Testis (tissue), 3 donors: Measurements from ENCODE around the gene MAPK8IP1. TPM values are rescaled to one million over a fixed set of nuclear protein-coding genes. Genes with fewer than 3 reads are reported as not detected.

ENCODE experiments used
- DNase-seq: peaks from one replicate; pipeline ENCODE4 v3.0.0-alpha.2; 2019
- H3K27ac ChIP-seq, 2 donors: fragments of 200-600 bp; sonication (generic); one replicate each; pipeline ENCODE4 v1.5.1; 2019
- H3K27me3 ChIP-seq: fragments of 200-600 bp; sonication (generic); one replicate; pipeline ENCODE4 v1.5.1; 2019
- H3K36me3 ChIP-seq: fragments of 200-600 bp; sonication (generic); one replicate; pipeline ENCODE4 v1.5.1; 2017; ENCODE audit warnings: low read depth; ENCODE audit errors: missing control alignments
- H3K4me1 ChIP-seq: fragments of 200-600 bp; sonication (generic); one replicate; pipeline ENCODE4 v1.5.1; 2019
- H3K4me3 ChIP-seq, 2 donors: fragments of 200-600 bp; sonication (generic); one replicate each; pipeline ENCODE4 v1.5.1; 2017 to 2019
- H3K9me3 ChIP-seq: fragments of 200-600 bp; sonication (generic); one replicate; pipeline ENCODE4 v1.5.1; 2017
- POLR2A ChIP-seq: fragments of 450-650 bp; IDR thresholded peaks from one replicate; pipeline ENCODE4 v1.6.1; 2017; ENCODE audit warnings: antibody characterized with exemption, mild to moderate bottlenecking, moderate library complexity
- WGBS, 2 donors: methylation state at CpG; one replicate each; pipeline ENCODE4 v1.1.5; 2018; 5-methylcytosine and 5-hydroxymethylcytosine counted together
- intact Hi-C: fragments of 100-400 bp; cut with DNase I; formaldehyde crosslinking; loops from one replicate; pipeline ENCODE4 v1.15.1; 2023; ENCODE audit warnings: low total_unique reads
- polyA plus RNA-seq: library from polyadenylated mRNA; stranded (reverse); fragments of 350-450 nt; fragmentation: Illumina TruSeq; extraction: RNeasy Lipid Tissue Mini Kit (QIAGEN cat#74804); gene quantifications from one replicate; pipeline ENCODE4 v1.2.3, GENCODE V29; 2014; ENCODE audit warnings: low read depth, low replicate concordance; ENCODE audit not compliant: insufficient read depth
- total RNA-seq, 2 donors: library from RNA; depleted of rRNA; stranded (reverse); fragments of >200 nt; gene quantifications; one replicate each; pipeline ENCODE4 v1.2.3, GENCODE V29; 2016
- TF ChIP-seq, protein P1 (sequence below), 3 experiments: fragments of 450-650 bp in 2 of 3; fragments of 200-600 bp in 1 of 3; sonication (generic) in 1 of 3; IDR thresholded peaks; one replicate each; pipeline ENCODE4 v1.5.1; 2016 to 2019; ENCODE audit warnings: antibody characterized with exemption in 3 of 3, mild to moderate bottlenecking in 2 of 3, moderate library complexity in 1 of 3

The MAPK8IP1 gene
- total and polyA plus RNA-seq, 3 donors from 2014 or later = 54.5 to 62.9 (median 57.5) TPM

DNA sequence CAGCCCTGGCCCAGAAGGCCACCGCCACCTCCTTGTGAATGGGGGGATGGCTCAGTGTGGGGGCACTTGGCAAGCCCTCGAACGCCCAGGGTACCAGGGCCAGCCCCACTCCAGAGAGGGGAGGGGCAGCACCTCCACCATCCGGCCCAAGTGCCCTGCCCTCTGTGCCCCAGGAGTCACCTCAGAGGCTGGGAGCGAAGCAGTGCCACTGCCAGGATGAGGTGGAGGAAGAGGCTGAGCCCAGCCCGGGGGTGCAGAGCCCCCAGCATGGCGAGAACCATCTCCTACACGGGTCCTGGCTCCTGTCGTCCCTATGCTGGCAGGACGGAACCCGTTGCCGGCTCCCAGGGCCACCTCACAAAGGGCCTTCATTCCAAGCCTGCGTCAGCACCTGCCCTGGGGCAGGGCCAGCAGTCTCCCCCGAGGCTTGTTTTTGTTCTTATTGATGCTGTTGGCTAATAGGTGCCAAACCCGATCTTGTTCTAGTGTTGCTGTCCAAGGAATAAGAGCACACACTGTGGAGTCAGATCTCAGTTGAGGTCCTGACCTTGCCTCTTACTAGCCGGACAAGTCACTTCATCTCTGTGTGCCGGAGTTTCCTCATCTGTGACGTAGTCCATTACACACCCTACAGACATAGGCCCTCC, 21.6 kb downstream of the MAPK8IP1 start, which contains the start of gene FREY1:
FREY1 (minus strand) TSS at position 307 of the 647 bp plus-strand sequence; CDS start at position 281, 26 bp downstream.
- DNase-seq = no peak
- Histone ChIP-seq H3K27ac (no peak within 1 kb of the TSS), H3K4me1 (no peaks in the 10 kb centered on the region), H3K36me3 (no peaks in the 10 kb centered on the region), H3K9me3 (no peaks in the 10 kb centered on the region), H3K27me3 (no peaks in the 10 kb centered on the region), H3K4me3 (no peak within 1 kb of the TSS)
- TF ChIP-seq, protein P1, sequence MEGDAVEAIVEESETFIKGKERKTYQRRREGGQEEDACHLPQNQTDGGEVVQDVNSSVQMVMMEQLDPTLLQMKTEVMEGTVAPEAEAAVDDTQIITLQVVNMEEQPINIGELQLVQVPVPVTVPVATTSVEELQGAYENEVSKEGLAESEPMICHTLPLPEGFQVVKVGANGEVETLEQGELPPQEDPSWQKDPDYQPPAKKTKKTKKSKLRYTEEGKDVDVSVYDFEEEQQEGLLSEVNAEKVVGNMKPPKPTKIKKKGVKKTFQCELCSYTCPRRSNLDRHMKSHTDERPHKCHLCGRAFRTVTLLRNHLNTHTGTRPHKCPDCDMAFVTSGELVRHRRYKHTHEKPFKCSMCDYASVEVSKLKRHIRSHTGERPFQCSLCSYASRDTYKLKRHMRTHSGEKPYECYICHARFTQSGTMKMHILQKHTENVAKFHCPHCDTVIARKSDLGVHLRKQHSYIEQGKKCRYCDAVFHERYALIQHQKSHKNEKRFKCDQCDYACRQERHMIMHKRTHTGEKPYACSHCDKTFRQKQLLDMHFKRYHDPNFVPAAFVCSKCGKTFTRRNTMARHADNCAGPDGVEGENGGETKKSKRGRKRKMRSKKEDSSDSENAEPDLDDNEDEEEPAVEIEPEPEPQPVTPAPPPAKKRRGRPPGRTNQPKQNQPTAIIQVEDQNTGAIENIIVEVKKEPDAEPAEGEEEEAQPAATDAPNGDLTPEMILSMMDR (IDR thresholded peaks at IDR 0.05) = no peak
- TF ChIP-seq POLR2A = no peak
- intact Hi-C loops = no loop called here
- 71 to 80% methylated on average over 8 to 16 of the region's 18 CpGs for WGBS, 2 donors

DNA sequence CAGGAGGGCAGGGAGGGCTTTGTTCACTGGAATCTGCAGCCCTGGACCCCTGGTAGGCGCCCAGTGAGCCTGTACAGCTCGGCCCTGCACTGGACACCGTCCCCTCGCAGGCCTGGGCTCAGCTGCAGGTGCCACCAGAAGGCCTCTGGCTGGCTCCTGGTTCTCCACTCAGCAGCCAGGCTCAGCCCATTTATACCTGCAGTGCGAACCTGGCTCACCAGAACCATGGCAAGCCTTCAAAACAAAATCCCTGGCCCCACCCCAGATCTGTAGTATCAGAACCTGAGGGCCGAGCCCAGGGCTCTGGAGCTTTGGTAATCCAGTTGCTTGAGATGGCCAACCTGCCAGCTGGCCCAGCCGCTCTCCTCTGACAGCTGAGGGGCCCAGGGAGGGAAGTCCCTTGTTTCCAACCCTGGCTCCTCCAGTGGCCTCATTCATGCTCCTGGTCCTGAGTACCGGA, 22.5 kb downstream of the MAPK8IP1 start:
- DNase-seq = no peak
- Histone ChIP-seq H3K27ac (no peak overlapping the region), H3K9me3 (no peaks in the 10 kb centered on the region), H3K4me1 (no peaks in the 10 kb centered on the region), H3K36me3 (no peaks in the 10 kb centered on the region), H3K4me3 (no peak overlapping the region), H3K27me3 (no peaks in the 10 kb centered on the region)
- TF ChIP-seq, protein P1 (IDR thresholded peaks at IDR 0.05) = no peak
- no peak for TF ChIP-seq POLR2A
- WGBS, 2 donors = 81 to 82% methylated on average over 6 to 8 of the region's 8 CpGs
- intact Hi-C loops = no loop called here

DNA sequence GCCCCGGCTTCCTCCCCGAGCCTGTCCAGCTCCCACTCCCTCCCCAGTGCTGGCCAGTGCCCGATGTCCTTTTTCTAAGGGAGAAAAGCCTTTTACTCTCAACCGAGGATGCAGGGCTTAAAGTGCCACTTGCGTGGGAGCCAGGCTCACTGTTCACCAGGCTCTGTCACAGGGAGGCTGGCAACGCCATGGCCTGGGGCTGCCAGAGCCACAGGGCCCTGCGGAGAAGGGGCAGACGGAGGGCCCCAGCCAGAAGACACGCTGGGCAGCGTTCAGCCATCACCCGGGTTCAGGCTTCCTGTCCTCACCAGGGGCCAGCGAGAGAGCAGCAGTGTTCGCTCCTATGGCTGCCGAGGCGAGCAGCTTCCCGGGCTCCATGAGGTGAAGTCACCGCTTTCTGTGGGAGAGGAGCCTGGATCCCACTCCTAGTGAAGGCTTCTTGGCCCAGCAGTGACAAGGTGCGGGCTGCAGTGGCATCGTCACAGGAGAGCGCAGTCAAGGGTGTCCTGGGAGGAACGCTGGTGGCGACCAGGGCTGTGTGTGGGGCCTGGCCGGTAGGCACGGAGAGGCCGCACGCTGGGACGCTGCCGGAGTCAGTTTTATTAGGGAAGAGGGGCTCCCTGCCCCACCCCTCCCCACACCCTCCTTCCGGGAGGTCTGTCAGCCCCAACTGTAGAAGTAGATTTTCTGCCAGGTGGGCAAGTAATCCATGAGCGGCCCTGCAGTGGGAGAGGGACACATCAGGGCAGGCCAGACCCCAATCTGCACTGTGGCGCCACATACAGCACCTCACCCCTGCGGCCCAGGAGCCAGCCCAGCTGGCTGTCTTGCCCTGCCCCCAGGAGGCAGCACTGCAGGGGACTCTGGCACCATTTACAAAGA, 24.4 kb downstream of the MAPK8IP1 start:
- Histone ChIP-seq H3K27ac (no peak overlapping the region), H3K36me3 (no peaks in the 10 kb centered on the region), H3K27me3 (no peaks in the 10 kb centered on the region), H3K4me1 (no peaks in the 10 kb centered on the region), H3K4me3 (no peak overlapping the region), H3K9me3 (no peaks in the 10 kb centered on the region)
- 86 to 87% methylated on average over 14 to 32 of the region's 32 CpGs for WGBS, 2 donors
- no peak for DNase-seq
- intact Hi-C loops = no loop called here
- TF ChIP-seq, protein P1 (IDR thresholded peaks at IDR 0.05) = no peak
- no peak for TF ChIP-seq POLR2A

DNA sequence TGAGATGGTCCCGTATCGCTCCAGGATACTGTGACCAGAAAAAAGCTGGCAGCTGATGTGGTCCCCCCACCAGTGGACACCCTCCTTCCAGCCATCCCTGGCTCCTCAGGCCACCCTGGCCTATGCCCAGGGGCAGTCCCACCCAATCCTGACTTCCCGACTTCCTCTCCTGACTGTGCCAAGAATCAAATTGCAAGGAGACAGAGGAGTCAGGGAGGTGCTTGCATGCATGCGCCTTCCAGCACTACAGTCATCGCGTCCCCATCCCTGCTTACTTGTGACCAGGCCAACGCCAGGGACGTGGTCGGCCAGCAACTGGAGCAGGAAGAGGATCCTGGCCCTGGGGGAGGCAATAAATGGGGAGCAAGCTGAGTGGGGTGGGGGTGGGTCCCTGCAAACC, 25.2 kb downstream of the MAPK8IP1 start:
- 78 to 89% methylated on average over 9 of the region's 9 CpGs for WGBS, 2 donors

More for the DNA sequence above, 25.2 kb downstream of the MAPK8IP1 start:
- no peaks in the 10 kb centered on the region for H3K27me3 ChIP-seq
- no peaks in the 10 kb centered on the region for H3K36me3 ChIP-seq
- no peak for TF ChIP-seq POLR2A
- TF ChIP-seq, protein P1 (IDR thresholded peaks at IDR 0.05) = no peak
- intact Hi-C loops = no loop called here
- H3K27ac ChIP-seq = no peak overlapping the region
- H3K9me3 ChIP-seq = no peaks in the 10 kb centered on the region
- no peak for DNase-seq
- H3K4me3 ChIP-seq = no peak overlapping the region
- H3K4me1 ChIP-seq = no peaks in the 10 kb centered on the region
